Ectodermal cell (in vitro differentiated cells): ENCODE data around the gene NDRG2.

Experiments
- H3K27ac ChIP-seq: 2 replicates; pipeline ENCODE4 v1.7.0; 2013; ENCODE audit warnings: mild to moderate bottlenecking, low read depth, low read length; ENCODE audit not compliant: insufficient read depth, poor library complexity, severe bottlenecking
- H3K27me3 ChIP-seq: 2 replicates; pipeline ENCODE4 v1.7.0; 2013; ENCODE audit warnings: mild to moderate bottlenecking, low read length; ENCODE audit not compliant: insufficient read depth, control insufficient read depth, poor library complexity, severe bottlenecking
- H3K36me3 ChIP-seq: one replicate; pipeline ENCODE4 v1.7.0; 2013; ENCODE audit warnings: low read length; ENCODE audit not compliant: control insufficient read depth, insufficient read depth
- H3K4me1 ChIP-seq: one replicate; pipeline ENCODE4 v1.7.0; 2013; ENCODE audit warnings: low read length; ENCODE audit not compliant: control insufficient read depth, insufficient read depth
- H3K4me3 ChIP-seq: 2 replicates; pipeline ENCODE4 v1.7.0; 2013; ENCODE audit warnings: low read depth, low read length, control low read depth; ENCODE audit not compliant: insufficient read depth
- H3K9me3 ChIP-seq: 2 replicates; pipeline ENCODE4 v1.7.0; 2013; ENCODE audit warnings: mild to moderate bottlenecking, low read length, moderate library complexity; ENCODE audit not compliant: control insufficient read depth
- WGBS, 2 experiments: methylation state at CpG; one replicate each; pipeline ENCODE4 v1.1.7; 2013; ENCODE audit warnings: missing lambda C conversion rate in 2 of 2; 5-methylcytosine and 5-hydroxymethylcytosine counted together

NDRG2 gene

DNA sequence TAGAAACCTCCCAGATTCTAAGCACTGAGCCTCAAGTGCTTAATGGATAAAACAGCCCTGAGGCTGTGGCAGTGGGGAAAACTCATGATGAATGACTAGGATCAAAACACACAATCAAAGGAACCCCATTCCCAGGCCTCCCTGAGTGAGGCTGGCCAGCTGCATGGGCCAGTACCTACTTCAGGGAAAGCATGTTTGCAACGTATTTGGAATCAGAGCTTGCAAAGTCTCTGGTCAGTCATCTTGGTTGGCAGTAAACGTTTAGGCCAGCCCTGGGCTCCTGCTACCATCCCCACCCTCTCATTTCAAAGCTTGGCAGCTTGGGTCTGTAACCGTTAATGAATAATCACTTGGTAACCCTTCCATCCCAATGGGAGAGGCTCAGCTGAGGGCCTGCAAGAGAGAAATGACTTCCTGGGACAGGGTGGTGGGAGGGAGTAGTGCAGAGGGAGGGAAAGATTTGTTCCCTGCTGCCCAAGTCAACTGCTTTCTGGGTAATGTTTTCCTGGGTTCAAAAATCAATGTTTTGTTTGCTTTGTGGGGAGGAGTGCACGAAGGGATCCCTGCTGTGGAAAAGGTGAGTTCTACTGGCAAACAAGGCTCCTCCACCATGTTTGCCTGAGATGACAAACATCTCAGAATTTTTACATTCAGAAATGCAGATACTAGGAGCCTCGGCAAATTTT is 30.7 kb upstream of the NDRG2 start:
- 63 to 67% methylated on average over 5 of the region's 5 CpGs for WGBS, 2 experiments
- Histone ChIP-seq H3K36me3 (no peaks in the 10 kb centered on the region), H3K27ac (no peak overlapping the region), H3K27me3 (no peaks in the 10 kb centered on the region), H3K4me1 (no peaks in the 10 kb centered on the region), H3K9me3 (no peaks in the 10 kb centered on the region), H3K4me3 (no peak overlapping the region)

DNA sequence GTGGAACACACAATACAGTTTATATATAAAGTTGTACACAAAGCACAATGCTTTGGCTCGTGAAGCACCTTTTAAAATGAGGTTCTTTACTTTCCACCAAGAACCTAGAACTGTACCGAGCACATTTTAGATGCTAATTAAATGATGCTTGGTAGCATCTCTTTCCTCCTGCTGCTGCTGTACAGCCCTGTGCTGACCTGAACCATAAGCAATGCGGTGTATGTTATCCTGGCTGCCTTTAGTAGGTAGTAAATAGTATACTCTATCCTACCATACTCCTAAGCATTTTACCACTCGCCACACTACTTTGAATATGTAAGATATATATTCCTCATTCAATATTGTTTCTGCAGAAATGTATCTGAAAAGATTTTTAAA is 29.9 kb upstream of the NDRG2 start:
- Histone ChIP-seq H3K27ac (no peak overlapping the region), H3K27me3 (no peaks in the 10 kb centered on the region)
- 91 to 100% methylated on average over 2 of the region's 4 CpGs for WGBS, 2 experiments

GRCh38 chr14:21054123-21054767 is 29.4 kb upstream of the NDRG2 start:
- Histone ChIP-seq H3K36me3 (no peaks in the 10 kb centered on the region), H3K4me3 (no peak overlapping the region), H3K27ac (no peak overlapping the region), H3K27me3 (no peaks in the 10 kb centered on the region), H3K9me3 (no peaks in the 10 kb centered on the region), H3K4me1 (no peaks in the 10 kb centered on the region)
- 74 to 92% methylated on average over 3 of the region's 3 CpGs for WGBS, 2 experiments

More for the DNA sequence above, 29.9 kb upstream of the NDRG2 start:
- no peaks in the 10 kb centered on the region for H3K9me3 ChIP-seq
- no peaks in the 10 kb centered on the region for H3K36me3 ChIP-seq
- no peaks in the 10 kb centered on the region for H3K4me1 ChIP-seq
- H3K4me3 ChIP-seq, result no peak overlapping the region

DNA sequence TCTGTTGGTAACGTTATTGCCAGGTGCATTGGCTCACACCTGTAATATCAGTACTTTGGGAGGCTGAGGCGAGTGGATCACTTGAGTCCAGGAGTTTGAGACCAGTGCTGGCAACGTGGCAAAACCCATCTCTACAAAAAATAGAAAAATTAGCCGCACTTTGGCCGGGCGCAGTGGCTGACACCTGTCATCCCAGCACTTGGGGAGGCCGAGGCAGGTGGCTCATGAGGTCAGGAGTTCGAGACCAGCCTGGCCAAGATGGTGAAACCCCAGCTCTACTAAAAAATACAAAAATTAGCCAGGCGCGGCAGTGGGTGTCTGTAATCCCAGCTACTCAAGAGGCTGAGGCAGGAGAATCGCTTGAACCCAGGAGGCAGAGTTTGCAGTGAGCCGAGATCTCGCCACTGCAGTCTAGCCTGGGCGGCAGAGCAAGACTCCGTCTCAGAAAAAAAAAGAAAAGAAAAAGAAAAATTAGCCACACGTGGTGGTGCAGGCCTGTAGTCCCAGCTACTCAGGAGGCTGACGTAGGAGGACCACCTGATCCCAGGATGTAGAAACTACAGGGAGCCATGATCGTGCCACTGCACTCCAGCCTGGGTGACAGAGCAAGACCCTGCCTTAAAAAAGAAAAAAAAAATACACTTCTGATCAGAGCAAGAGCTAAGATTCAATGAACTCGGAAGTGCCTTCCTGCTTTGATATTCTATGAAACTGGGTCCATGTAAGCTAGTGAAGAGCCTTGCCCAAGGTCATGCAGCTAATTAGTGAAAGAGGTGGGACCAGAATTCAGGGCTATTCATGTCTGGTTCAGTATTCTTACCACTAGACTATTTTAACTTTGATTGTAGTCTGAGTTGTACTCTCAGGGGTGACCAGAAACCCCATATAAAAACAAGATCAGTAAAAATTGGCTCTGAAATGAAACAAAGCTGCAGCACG is 28.6 kb upstream of the NDRG2 start:
- no peak overlapping the region for H3K27ac ChIP-seq
- WGBS, 2 experiments, result 89 to 92% methylated on average over 20 of the region's 20 CpGs
- no peak overlapping the region for H3K4me3 ChIP-seq
- H3K4me1 ChIP-seq, result no peaks in the 10 kb centered on the region
- no peaks in the 10 kb centered on the region for H3K9me3 ChIP-seq
- no peaks in the 10 kb centered on the region for H3K27me3 ChIP-seq
- no peaks in the 10 kb centered on the region for H3K36me3 ChIP-seq

- Histone ChIP-seq H3K9me3 (no peaks in the 10 kb centered on the region), H3K36me3 (no peaks in the 10 kb centered on the region), H3K27ac (no peak overlapping the region), H3K27me3 (no peaks in the 10 kb centered on the region), H3K4me3 (no peak overlapping the region), H3K4me1 (no peaks in the 10 kb centered on the region)
- WGBS, 2 experiments, result 85 to 94% methylated on average over 1 of the region's 3 CpGs
Measured at GRCh38 chr14:21050597-21050996, 25.7 kb upstream of the NDRG2 start.

- Histone ChIP-seq H3K4me3 (no peak overlapping the region), H3K9me3 (no peaks in the 10 kb centered on the region), H3K36me3 (no peaks in the 10 kb centered on the region), H3K4me1 (no peaks in the 10 kb centered on the region), H3K27me3 (peaks cover 5% of the 10 kb centered on the region), H3K27ac (no peak overlapping the region)
- WGBS, 2 experiments, result 86 to 92% methylated on average over 3 of the region's 3 CpGs
Measured at GRCh38 chr14:21049271-21049673, 24.4 kb upstream of the NDRG2 start.

DNA sequence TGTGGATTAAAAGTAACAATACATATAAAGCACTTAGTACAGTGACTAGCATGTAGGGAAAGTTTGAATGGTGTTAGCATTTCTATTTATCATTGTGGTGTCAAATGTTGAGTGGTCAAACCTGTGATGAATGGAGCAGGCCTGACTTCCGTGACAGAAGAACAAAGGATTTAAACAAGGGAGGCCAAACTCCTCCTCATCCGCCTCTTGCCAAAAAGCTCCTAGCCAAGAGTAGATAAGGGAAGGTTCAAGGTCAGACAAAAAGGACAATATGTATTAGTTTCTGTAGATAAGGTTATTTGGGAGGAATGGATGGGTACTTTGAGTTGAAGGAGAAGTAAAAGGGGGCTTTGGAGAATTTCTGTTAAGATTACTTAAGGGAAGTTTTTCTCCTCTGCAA is 23.8 kb upstream of the NDRG2 start:
- Histone ChIP-seq H3K27me3 (peaks cover 5% of the 10 kb centered on the region), H3K4me1 (no peaks in the 10 kb centered on the region), H3K36me3 (no peaks in the 10 kb centered on the region), H3K9me3 (no peaks in the 10 kb centered on the region), H3K27ac (no peak overlapping the region), H3K4me3 (no peak overlapping the region)
- 87 to 89% methylated on average over 2 of the region's 2 CpGs for WGBS, 2 experiments

- WGBS, 2 experiments, result 90 to 92% methylated on average over 2 of the region's 2 CpGs
- Histone ChIP-seq H3K4me3 (no peak overlapping the region), H3K4me1 (no peaks in the 10 kb centered on the region), H3K27ac (no peak overlapping the region), H3K27me3 (peaks cover 5% of the 10 kb centered on the region), H3K36me3 (no peaks in the 10 kb centered on the region), H3K9me3 (no peaks in the 10 kb centered on the region)
Measured at GRCh38 chr14:21047378-21047781, 22.5 kb upstream of the NDRG2 start.

GRCh38 chr14:21043974-21044618 is 19.2 kb upstream of the NDRG2 start:
- WGBS, 2 experiments, result 84 to 86% methylated on average over 6 of the region's 6 CpGs
- H3K36me3 ChIP-seq, result no peaks in the 10 kb centered on the region
- H3K27me3 ChIP-seq, result peaks cover 5% of the 10 kb centered on the region
- no peak overlapping the region for H3K4me3 ChIP-seq
- peaks cover 6% of the 10 kb centered on the region for H3K4me1 ChIP-seq
- no peak overlapping the region for H3K27ac ChIP-seq
- no peaks in the 10 kb centered on the region for H3K9me3 ChIP-seq
